ENCODE measurements around the gene ZNF628.

DNA sequence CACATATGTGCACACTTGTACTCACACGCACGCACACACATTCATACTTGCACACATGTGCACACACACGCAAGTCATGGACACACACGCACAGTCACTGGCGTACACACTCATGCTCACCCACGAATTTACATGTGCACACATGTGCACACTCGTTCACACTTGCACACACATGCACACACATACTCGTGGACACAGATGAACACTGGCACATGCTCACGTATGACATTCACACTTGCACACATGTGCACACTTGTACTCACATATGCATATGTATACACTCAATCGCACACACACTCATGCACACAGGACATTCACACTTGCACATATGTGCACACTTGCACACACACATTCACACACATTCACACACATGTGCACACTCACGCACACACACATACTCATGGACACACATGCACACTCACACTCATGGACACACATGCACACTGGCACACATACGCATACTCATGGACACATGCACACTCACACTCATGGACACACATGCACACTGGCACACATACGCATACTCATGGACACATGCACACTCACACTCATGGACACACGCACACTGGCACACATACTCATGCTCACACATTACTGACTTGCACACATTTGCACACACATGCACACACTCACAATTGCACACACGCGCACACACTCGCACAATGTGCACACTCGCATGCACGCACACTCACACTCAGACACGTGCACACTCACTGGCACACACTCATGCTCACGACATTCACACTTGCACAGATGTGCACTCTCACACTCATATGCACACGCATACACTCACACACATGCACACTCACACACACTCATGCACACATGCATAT, 51.0 kb downstream of the ZNF628 start:
- TF ChIP-seq ZFX (IDR thresholded peaks at IDR 0.05) (no peak), CTCF (conservative IDR thresholded peaks at IDR 0.05) (no peak)
